DMS 273 treated with DMSO at 0.1 percent for 48 hours (cell line): ENCODE data around the gene PARPBP.
"Not testable (repeated sequence)": the region's sequence is repeated elsewhere in the genome, so short reads cannot be mapped to it uniquely, and the experiment has no call there.

Experiments
- DNase-seq: peaks from one replicate; lab custom pipeline; 2025; lab: John Stamatoyannopoulos, UW

Gene PARPBP, protein sequence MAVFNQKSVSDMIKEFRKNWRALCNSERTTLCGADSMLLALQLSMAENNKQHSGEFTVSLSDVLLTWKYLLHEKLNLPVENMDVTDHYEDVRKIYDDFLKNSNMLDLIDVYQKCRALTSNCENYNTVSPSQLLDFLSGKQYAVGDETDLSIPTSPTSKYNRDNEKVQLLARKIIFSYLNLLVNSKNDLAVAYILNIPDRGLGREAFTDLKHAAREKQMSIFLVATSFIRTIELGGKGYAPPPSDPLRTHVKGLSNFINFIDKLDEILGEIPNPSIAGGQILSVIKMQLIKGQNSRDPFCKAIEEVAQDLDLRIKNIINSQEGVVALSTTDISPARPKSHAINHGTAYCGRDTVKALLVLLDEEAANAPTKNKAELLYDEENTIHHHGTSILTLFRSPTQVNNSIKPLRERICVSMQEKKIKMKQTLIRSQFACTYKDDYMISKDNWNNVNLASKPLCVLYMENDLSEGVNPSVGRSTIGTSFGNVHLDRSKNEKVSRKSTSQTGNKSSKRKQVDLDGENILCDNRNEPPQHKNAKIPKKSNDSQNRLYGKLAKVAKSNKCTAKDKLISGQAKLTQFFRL

DNA sequence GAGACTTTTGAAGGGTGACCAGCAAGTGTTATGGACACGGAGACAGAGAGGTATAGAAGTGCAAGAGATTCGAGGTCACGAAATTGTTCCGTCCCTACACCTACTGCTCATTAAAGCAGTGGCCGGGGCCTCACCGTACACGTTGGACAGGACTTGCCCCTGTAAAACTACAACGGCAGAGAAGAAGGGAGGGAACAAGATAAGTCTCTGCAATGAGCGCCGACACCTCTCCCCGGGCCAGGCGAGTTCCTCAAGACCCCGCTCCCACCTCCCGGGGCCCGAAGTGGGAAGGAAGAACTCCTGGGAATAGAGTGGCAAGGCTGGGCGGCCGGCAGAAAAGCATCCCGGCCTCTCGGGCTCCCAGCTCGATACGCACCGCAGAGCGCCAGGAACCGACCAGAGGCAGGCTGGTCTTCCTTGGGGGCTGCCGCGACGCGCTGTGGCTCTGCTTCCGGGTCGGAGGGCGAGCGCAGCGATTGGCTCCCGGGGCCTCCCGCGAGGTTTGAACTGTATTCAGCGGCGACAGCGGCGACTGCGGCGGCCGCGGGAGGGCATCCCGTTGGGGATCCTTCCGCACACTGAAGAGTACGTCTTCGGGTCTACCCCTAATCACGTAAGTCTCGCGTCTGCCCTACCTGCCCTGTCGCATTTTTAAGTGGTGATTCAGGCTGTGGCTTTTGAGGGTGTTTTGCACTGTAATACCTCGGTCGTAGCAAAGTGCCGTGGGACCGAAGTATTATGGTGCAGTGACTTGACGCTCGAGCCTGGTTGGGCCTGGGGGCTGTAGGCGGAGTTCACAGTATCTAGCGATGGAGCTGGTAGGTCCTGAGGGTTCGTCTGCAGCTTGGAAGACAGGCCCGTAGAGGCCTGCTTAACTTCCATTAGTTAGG lies at the start of gene PARPBP, which contains the start of gene NUP37:
TSS of gene PARPBP (plus strand) at position 510 of the 890 bp plus-strand sequence. CDS start 3,706 bp downstream, outside the sequence.
TSS of gene NUP37 (minus strand) at position 441 of the 890 bp plus-strand sequence. CDS start 1,596 bp downstream, outside the sequence.
- peak; percentile 58 for DNase-seq

DNA sequence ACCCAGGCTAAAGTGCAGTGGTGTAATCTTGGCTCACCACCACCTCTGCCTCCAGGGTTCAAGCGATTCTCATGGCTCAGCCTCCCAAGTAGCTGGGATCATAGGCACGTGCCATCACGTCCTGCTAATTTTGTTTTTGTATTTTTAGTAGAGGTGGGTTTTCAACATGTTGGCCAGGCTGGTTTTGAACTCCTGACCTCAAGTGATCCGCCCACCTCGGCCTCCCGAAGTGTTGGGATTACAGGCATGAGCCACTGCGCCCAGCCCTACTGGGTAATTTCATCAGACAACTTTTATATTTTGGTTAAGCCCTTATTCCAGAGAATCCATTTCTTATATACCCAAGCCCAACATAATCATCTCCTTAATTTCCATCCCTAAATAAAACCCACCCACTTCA lies 47.9 kb upstream of the PARPBP start:
- DNase-seq: not testable (repeated sequence)

DNA sequence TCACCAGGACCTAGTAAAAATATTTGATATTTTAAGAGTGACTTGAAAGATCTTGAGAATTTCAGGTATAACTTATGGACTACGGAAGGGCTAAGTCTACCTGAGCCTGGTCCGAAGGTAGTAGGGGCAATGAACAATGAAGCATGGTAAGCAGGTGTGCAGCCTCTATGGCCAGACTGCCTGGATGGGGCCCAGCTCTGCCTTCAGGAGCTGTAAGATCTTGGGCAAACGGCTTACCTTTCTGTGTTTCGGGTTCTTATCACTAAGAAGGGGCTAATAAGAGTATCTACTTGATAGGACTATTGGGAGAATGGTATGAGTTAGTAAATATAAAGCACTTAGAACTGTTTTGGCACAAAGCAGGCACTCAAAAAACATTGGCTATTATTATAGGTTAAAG lies 39.1 kb upstream of the PARPBP start:
- DNase-seq: no peak

DNA sequence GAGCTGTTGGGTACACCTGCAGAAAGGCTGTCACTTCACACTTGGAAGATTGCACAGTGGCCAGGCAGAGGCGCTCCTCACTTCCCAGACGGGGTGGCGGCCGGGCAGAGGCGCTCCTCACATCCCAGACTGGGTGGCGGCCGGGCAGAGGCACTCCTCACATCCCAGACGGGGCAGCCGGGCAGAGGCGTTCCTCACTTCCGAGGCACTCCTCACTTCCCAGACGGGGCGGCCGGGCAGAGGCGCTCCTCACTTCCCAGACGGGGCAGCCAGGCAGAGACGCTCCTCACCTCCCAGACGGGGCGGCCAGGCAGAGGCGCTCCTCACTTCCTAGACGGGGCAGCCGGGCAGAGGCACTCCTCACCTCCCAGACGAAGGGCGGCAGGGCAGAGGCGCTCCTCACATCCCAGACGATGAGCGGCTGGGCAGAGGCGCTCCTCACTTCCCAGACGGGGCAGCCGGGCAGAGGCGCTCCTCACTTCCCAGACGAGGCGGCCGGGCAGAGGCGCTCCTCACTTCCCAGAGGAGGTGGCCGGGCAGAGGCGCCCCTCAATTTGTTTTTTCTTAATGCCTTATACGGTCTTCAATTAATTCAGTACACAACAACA lies 30.7 kb upstream of the PARPBP start:
- not testable (repeated sequence) for DNase-seq

DNA sequence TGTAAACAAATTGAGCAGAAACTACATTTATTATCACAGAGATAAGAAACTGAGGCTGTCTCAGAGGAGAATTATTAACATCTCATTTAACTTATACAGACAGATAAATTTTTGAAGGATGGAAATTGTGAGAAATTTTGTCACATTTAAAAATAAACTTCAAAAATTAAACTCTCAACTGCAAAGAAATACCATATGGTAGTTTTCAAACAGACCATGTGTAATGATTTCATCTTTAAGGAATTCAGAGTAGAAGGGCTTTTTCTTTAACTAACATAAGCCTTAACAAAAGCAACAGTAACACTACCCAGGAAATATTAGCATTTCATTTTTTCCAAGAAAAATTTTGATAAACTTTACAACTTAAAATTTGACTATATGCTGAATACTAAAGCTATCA lies 26.7 kb upstream of the PARPBP start:
- no peak for DNase-seq

DNA sequence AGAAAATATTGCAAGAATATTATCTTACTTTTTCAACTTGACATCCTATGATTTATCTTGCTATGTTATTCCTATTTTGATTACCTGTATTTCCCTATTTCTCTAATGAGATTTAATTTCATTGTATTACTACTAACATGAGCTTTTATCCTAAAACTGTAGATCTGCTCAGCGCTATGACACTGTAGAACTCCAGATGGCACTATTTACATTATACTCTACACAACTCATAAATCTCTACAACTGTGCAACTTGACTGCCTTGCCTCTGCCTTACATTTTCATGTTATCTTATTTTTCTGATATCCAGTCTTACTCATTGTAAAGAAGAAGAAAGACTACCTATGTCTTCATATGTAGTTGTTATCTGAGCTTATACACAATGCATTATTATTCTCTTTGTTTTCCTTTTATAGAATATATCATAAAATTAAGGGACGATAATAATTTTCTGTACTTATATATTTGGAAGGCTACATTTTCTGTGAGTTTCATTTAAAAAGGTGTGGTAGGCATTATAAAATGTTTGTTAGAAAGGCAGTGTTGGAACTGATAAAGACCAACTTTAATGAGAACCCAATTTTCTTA lies 24.2 kb upstream of the PARPBP start:
- peak; percentile 3 for DNase-seq

DNA sequence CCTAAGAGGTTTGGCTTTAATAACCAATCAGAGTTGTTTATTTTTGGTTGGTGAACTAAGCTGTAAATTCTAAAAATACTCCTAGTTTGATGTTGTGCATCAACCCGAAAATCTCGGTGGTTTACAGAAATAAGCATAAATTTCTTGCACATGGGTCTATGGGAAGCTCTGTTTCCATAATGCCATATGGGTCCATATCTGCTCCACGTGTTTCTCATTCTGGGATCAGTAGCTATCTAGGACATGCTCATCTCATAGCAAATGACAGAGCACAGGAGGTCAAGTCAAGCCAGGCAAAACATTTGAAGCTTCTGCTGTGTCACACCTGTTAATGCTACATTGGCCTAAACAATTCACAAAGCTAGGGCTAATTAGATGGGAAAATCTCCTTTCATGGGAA lies 23.1 kb upstream of the PARPBP start:
- DNase-seq: no peak

DNA sequence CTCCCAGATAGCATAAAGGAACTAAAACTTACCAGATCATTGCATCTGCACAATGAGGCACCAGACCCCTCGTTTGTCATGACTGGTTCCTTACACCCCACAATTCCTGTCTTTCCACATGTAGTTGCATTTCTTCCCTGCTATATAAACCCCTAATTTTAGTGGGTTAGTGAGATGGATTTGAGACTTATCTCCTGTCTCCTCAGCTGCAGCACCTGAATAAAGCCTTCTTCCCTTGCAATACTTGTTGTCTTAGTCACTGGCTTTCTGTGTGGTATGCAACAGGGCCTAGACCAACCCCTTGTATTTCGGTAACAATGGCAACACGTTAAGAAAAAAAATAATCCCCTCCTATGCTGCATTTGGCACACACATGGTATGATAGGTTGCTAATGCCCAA lies 13.1 kb upstream of the PARPBP start:
- no peak for DNase-seq

DNA sequence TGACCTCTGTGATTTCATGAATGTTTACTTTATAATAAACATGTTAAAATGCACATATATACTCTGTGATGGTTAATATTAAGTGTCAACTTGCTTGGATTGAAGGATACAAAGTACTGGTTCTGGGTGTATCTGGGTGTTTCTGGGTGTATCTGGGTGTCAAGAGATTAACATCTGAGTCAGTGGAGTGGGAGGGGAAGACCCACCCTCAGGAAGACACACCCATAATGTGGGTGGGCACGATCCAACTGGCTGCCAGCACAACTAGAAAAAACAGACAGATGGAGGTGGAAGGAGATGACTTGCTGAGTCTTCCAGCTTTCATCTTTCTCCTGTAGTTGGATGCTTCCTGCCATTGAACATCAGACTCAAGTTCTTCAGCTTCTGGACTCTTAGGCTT lies 12.0 kb upstream of the PARPBP start:
- DNase-seq: no peak

DNA sequence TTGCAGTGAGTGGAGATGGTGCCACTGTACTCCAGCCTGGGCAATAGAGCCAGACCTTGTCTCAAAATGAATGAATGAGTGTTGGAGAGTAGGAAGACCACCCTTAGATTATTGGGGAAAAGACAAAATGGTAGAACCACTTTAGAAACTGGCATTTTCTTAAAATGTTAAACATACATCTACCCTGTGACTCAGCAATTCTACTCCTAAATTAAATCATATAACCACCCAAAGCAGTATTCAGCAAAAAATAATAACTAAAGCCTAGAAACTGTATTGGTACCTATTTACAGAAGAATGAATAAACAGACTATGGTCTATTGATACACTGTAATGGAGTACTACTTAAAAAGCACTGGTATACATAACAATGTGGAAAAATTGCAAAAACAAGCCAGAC lies 9.2 kb upstream of the PARPBP start:
- DNase-seq: no peak

DNA sequence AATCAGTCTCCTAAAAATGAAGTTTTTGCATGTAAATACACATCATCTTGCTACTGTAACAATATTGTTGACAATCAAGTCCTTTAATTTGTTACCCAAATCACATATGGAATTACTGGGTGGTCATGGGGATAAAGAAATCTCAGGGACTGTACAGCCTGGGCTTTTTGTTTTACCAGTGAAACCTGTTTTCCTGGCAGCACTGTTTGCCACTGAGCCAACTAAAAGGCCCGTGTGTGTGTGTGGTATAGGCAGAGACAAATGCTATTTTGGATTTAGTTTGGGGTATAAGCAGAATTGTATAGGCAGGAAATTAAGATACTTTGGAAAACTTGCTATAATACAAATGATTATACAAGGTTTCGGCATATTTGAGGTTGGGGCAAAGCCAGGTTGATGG lies 5.8 kb upstream of the PARPBP start:
- DNase-seq: no peak

DNA sequence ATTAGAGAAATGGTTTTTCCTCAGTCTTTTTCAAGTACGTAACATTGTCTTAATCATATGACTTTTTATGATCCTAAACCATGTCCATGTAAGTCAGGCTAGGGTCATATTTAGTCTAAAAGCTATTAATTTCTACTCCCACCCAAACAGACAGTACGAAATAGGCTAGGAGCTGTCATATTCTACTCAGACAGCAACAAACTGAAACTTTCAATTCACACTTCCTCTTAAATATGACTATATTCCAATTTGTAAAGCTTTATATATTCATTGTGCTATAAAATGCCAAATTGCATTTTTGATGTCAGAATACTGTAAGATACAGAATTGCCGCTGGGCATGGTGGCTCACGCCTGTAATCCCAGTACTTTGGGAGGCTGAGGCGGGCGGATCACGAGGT lies 3.6 kb upstream of the PARPBP start:
- DNase-seq: no peak

DNA sequence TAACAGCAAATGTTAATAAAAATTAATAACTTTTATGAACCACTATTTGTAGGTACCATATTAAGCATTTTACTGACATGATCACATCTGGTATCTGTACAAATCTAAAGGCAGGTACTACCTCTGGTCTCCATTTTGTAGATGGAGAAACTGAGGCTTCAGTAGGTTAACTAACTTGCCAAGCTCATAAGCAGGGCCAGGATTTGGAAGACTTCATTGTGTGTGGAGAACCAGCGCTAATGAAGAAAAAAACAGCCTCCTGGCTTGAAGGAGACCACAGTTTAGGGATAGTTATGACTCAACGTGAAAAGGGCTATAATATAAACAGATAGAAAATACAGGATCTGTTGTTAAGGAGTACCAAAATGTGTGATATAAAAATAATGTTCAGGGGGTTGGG lies 1.1 kb upstream of the PARPBP start:
- DNase-seq: no peak

DNA sequence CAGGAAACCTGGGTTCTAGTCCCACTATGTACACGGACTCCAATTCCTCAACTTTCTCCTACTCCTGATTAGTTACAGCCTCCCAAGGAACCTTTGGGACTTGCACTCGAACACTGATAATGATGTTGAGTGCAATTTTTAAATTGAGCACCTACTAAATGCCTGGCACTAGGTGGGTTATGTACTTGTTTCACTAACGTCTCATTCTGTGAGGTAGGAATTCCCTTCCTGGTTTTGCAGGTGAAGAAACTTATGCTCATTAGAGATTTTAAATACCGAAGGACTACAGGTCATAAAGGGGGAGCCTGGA lies 536 bp downstream of the PARPBP start:
- DNase-seq: no peak

DNA sequence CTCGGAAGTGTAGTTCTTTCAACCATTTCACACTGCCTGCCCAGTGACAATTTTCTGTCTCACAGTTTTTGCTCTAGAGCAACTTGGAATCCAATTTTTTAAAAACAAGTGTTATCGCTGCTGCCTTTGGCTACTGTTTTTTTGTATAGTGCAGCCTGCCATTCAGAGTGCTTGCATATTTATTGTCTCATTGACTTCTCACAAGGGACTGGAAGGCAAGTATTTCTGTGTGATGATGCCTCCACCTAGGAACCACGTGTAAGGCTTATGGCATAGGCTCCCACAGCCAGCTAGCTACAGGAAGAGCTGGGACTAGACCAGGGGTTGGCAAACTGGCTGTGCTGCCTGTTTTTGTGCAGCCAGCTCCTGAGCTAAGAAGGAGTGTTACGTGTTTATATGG lies 903 bp downstream of the PARPBP start:
- no peak for DNase-seq

DNA sequence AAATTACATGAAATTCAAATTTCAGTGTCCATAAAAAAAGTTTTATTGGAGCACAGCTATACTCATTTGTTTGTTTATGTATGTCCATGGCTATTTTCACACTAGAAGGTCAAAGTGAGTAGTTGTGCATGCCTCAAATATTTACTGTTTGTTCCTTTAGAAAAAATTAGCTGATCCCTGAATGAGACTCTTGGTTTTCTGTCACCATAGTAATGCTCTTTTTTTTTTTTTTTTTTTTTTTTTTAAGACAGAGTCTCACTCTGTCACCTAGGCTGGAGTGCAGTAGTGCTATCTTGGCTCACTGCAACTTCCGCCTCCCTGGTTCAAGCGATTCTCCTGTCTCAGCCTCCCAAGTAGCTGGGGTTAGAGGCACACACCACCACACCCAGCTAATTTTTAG lies 1.3 kb downstream of the PARPBP start:
- DNase-seq: not testable (repeated sequence)

DNA sequence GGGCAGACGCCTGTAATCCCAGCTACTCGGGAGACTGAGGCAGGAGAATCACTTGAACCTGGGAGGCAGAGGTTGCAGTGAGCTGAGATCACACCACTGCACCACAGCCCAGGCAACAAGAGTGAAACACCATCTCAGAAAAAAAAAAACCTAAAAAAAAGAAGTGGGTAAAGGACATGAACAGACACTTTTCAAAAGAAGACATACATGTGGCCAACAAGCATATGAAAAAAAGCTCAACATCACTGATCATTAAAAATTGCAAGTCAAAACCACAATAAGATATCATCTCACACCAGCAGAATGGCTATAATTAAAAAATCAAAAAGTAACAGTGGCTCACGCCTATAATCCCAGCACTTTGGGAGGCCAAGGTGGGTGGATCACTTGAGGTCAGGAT lies 10.7 kb downstream of the PARPBP start:
- not testable (repeated sequence) for DNase-seq

DNA sequence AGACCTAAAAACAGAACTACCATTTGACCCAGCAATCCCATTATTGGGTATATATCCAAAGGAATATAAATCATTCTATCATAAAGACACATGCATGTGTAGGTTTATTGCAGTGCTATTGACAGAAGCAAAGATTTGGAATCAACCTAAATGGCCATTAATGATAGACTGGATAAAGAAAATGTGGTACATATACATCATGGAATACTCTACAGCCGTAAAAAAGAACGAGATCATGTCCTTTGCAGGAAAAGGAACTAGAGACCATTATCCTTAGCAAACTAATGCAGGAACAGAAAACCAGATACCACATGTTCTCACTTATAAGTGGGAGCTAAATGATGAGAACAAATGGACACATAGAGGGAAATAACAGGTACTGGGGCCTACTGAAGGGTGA lies 11.5 kb downstream of the PARPBP start:
- DNase-seq: not testable (repeated sequence)

DNA sequence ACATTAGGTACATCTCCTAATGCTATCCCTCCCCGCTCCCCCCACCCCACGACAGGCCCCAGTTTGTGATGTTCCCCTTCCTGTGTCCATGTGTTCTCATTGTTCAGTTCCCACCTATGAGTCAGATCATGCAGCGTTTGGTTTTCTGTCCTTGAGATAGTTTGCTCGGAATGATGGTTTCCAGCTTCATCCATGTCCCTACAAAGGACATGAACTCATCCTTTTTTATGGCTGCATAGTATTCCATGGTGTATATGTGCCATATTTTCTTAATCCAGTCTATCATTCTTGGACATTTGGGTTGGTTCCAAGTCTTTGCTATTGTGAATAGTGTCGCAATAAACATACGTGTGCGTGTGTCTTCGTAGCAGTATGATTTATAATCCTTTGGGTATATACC lies 17.6 kb downstream of the PARPBP start:
- DNase-seq: not testable (repeated sequence)

DNA sequence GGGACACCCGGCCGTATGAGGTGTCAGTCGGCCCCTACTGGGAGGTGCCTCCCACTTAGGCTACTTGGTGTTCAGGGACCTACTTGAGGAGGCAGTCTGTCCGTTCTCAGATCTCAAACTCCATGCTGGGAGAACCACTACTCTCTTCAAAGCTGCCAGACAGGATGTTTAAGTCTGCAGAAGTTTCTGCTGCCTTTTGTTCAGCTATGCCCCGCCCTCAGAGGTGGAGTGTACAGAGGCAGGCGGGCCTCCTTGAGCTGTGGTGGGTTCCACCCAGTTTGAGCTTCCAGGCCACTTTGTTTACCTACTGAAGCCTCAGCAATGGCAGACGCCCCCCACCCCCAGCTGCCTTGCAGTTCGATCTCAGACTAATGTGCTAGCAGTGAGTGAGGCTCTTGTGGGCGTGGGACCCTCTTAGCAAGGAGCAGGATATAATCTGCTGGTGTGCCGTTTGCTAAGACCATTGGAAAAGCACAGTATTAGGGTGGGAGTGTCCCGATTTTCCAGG lies 22.9 kb downstream of the PARPBP start:
- DNase-seq: not testable (repeated sequence)

DNA sequence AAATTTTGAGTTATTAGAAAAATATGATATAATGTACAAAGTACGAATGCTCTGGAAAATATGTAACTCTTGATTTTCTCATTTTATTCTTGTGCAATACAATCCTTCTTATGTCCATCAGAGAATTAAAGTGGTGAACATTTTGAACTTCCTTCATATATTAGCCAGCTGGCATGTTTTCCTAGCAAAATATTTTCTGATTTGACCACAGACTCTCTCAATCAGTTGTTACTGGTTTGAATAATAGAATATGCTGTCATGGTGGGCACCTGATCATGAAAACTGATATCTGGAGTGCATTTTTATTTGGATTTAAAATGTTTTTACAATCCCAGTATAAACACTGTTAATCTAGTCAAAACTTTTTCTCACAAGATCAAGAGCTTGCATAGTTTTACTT lies 24.2 kb downstream of the PARPBP start:
- DNase-seq: no peak
